Cardiac muscle cell (in vitro differentiated cells and primary cell): ENCODE measurements around the gene ANKRD49. TPM values are rescaled to one million over a fixed set of nuclear protein-coding genes. Genes with fewer than 3 reads are reported as not detected.

Experiments
- DNase-seq, 2 donors: peaks; one replicate each; pipeline versions ENCODE4 v3.0.0 to v3.0.0-alpha.2; 2010 to 2017; ENCODE audit warnings: low read depth in 1 of 2, low spot score in 1 of 2
- H3K27ac ChIP-seq: fragments of 200-600 bp; sonication (generic); 2 replicates; pipeline ENCODE4 v1.5.1; 2016
- H3K27me3 ChIP-seq: fragments of 200-600 bp; sonication (generic); 2 replicates; pipeline ENCODE4 v1.6.0; 2016; ENCODE audit warnings: control low read depth
- H3K36me3 ChIP-seq: fragments of 200-600 bp; sonication (generic); 2 replicates; pipeline ENCODE4 v1.5.1; 2016; ENCODE audit warnings: control low read depth
- H3K4me1 ChIP-seq: fragments of 200-600 bp; sonication (generic); 2 replicates; pipeline ENCODE4 v1.8.1; 2017; ENCODE audit warnings: low read depth, mild to moderate bottlenecking, mixed run types
- H3K4me3 ChIP-seq: fragments of 200-600 bp; sonication (generic); 2 replicates; pipeline ENCODE4 v1.5.1; 2016; ENCODE audit warnings: mild to moderate bottlenecking
- H3K9me3 ChIP-seq: fragments of 200-600 bp; sonication (generic); 2 replicates; pipeline ENCODE4 v1.5.1; 2017; ENCODE audit warnings: low read depth, mild to moderate bottlenecking, control low read depth
- polyA plus RNA-seq: library from polyadenylated mRNA; unstranded; fragments of >200 nt; fragmentation: Nextera tagmentation; extraction: Ambion mirVana; gene quantifications from 2 replicates; pipeline ENCODE4 v1.2.1, GENCODE V29; 2016
- total RNA-seq: library from RNA; depleted of rRNA; stranded (reverse); fragments of >200 nt; gene quantifications from 2 replicates; pipeline ENCODE4 v1.2.3, GENCODE V29; 2016
- TF ChIP-seq, protein P1 (sequence below): IDR thresholded peaks from 2 replicates; pipeline ENCODE4 v1.5.1; 2012; ENCODE audit warnings: low read depth, mild to moderate bottlenecking, low read length

Gene ANKRD49
- total and polyA plus RNA-seq, 2 experiments from 2014 or later, result 10.4 to 17.2 TPM

DNA sequence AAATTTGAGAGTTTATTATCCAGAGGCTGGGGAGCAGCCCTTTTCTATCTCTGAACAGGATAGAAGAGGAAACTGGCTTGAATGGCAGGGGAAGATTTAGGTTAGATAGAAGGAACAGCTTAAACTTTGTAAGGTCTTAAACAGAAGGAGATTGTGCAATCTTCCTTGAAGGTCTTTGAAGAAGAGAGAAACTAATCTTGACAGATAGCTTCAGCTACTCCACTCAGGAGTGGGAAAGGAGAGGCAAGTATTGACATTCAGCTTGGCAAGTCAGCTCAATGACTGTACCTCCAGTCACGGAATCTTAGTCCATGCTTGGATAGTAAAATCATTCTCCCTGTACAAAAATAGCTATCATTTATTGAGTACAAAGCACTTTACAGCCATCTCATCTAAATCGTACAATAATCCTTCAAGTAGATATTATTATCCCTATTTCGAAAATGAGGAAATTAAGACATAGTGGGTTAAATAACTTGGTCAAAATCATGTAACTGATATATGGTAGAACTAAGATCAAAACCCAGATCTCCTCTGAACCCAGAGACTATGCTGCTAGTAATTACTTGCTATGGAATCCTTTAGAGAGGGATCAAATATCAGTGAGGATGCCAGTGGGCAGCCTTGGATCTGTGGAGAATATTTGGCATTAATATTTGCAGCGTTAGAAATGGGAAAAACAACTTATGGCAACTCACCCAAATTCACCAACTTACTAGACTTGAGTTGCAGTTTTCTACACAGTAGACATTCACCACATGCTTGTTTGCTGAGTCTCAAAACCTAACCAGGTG is 33.1 kb downstream of the ANKRD49 start:
- TF ChIP-seq, protein P1, sequence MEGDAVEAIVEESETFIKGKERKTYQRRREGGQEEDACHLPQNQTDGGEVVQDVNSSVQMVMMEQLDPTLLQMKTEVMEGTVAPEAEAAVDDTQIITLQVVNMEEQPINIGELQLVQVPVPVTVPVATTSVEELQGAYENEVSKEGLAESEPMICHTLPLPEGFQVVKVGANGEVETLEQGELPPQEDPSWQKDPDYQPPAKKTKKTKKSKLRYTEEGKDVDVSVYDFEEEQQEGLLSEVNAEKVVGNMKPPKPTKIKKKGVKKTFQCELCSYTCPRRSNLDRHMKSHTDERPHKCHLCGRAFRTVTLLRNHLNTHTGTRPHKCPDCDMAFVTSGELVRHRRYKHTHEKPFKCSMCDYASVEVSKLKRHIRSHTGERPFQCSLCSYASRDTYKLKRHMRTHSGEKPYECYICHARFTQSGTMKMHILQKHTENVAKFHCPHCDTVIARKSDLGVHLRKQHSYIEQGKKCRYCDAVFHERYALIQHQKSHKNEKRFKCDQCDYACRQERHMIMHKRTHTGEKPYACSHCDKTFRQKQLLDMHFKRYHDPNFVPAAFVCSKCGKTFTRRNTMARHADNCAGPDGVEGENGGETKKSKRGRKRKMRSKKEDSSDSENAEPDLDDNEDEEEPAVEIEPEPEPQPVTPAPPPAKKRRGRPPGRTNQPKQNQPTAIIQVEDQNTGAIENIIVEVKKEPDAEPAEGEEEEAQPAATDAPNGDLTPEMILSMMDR, result no peak
- no peaks in the 10 kb centered on the region for H3K9me3 ChIP-seq
- no peak for DNase-seq
- H3K27me3 ChIP-seq, result no peaks in the 10 kb centered on the region
- H3K27ac ChIP-seq, result no peak overlapping the region
- H3K4me3 ChIP-seq, result no peak overlapping the region
- H3K4me1 ChIP-seq, result peaks cover 17% of the 10 kb centered on the region
- H3K36me3 ChIP-seq, result no peaks in the 10 kb centered on the region

DNA sequence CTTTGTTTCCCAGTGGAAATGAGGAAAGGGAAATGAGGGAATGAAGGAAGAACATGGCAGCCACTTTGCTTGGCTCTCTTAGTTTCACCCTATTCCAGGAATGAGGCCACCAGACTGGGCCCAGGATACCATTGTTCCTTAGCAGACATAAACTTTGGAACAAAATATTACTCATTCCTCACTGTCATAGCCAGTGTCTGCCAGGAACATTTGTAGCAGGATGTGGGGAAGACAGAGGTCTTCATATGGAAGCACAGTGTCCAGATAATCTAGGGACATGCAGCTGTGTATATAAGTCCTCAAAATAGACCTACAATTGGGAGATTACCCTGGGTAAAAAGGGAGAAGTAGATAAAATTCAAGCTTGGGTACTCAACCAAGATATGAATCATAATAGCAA is 34.8 kb downstream of the ANKRD49 start:
- Histone ChIP-seq H3K27ac (no peak overlapping the region), H3K9me3 (no peaks in the 10 kb centered on the region), H3K36me3 (no peaks in the 10 kb centered on the region), H3K27me3 (no peaks in the 10 kb centered on the region), H3K4me3 (no peak overlapping the region), H3K4me1 (peaks cover 20% of the 10 kb centered on the region)
- no peak for DNase-seq
- TF ChIP-seq, protein P1, result no peak

DNA sequence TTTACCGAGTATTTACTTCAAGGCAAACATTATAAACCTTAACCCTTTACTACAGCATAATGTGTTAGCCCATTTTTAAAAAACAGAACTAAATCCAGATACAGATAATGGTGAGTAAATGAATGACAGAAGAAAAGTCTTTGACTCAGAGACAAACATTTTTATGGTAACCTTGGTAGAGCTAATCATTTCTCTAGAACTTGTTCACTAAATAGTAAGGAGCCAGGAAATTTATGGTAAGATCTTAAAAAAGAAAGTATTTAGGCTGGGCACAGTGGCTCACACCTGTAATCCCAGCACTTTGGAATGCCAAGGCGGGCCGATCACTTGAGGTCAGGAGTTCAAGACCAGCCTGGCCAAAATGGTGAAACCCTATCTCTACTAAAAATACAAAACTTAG is 38.4 kb downstream of the ANKRD49 start:
- no peak overlapping the region for H3K27ac ChIP-seq
- no peaks in the 10 kb centered on the region for H3K9me3 ChIP-seq
- TF ChIP-seq, protein P1, result no peak
- no peak for DNase-seq
- peaks cover 14% of the 10 kb centered on the region for H3K4me1 ChIP-seq
- H3K36me3 ChIP-seq, result no peaks in the 10 kb centered on the region
- no peak overlapping the region for H3K4me3 ChIP-seq
- no peaks in the 10 kb centered on the region for H3K27me3 ChIP-seq

DNA sequence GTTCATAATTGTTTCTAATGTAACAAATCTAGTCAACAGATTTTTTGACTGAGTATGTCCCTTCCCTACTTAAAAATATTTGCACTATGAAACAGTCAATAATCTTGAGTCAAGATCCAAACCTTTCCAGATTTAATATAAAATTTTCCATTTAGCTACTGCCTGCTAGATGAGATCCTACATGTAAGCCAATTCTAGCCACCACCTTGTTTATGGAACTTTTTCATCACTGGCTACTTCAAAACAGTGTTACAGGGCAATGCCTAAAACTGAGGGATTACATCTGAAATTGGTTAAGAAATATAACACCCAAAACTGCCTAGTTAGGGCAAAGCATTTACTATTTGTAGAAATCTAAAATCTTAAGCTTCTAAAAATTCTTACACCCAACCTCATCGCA is 39.4 kb downstream of the ANKRD49 start:
- Histone ChIP-seq H3K36me3 (no peaks in the 10 kb centered on the region), H3K9me3 (no peaks in the 10 kb centered on the region), H3K27ac (no peak overlapping the region), H3K4me1 (peaks cover 14% of the 10 kb centered on the region), H3K27me3 (no peaks in the 10 kb centered on the region), H3K4me3 (no peak overlapping the region)
- TF ChIP-seq, protein P1, result no peak
- DNase-seq, result no peak

DNA sequence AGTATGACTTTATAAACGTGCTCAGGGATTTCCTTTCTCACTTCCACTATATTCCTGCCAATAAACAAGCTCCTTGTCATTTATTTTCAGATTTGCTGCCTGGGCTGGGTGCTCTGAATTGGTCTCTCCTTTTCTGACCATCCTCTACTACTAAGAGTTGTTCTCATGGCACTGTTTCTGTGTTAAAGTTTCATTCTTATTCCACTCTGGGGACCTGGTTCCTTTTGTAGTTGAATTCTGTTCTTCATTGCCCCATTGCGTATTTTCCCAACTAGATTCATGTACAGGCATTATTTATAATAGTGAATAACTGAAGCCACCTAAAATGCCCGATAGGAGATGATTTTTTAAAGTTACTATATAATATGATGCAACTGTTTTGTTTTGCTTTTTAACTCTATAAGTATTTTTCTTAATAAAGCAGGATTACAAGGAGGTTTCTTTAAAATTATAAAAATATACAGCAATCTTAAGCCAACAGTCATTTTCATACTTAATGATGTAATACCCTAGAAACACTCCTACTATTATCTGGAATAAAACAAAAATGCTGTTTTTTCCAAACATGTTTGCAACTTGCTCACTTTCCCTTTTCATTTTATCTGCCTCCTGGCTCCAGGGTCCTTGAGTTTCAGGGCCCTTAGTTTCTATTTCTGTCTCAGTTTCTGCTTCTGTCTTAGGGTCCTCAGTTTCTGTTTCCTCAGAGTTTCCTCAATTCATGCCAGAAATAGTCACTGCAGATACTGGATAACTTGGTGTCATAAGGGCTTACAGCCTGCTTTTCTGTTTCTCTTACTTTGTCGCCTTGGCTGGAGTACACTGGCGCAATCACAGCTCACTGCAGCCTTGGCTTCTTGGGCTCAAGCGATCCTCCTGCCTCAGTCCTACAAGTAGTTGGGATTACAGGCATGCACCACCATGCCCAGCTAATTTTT is 40.2 kb downstream of the ANKRD49 start:
- peak in 1 of 2 donors; percentile 24 for DNase-seq
- Histone ChIP-seq H3K4me3 (no peak overlapping the region), H3K36me3 (no peaks in the 10 kb centered on the region), H3K4me1 (peaks cover 14% of the 10 kb centered on the region), H3K27ac (peak overlapping the region; percentile 81), H3K9me3 (no peaks in the 10 kb centered on the region), H3K27me3 (no peaks in the 10 kb centered on the region)
- TF ChIP-seq, protein P1, result no peak
